Measurements from ENCODE around the gene CFAP161.

Gene CFAP161

DNA sequence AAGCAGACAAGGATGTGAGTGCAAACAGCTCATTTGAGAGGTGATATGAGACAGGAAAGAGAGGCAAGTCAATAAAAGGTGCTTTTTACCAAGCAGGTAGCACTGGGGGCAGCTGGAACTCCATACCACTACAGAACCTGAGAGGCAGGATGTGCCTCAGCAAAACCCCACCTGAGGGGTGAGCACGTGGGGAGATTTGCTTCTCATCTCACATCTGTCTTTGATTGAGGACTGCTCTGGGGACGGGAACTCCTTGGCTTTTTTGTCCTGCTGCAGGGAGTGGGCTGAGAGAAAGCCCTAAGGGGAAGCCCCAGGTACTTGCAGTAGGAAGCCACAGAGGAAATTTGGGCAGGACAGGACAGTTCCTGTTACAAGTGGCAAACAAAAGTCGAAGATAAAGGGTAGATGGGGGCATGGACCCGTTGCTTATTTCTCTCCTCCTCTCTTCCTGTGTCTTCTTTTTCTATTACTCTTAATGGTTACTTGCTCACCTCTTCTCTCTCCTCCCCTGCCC lies 27.1 kb downstream of the CFAP161 start:
- H3K9me3 ChIP-seq (ENCODE audit: control insufficient read depth, insufficient read depth, low read length) = no peaks in the 10 kb centered on the region

DNA sequence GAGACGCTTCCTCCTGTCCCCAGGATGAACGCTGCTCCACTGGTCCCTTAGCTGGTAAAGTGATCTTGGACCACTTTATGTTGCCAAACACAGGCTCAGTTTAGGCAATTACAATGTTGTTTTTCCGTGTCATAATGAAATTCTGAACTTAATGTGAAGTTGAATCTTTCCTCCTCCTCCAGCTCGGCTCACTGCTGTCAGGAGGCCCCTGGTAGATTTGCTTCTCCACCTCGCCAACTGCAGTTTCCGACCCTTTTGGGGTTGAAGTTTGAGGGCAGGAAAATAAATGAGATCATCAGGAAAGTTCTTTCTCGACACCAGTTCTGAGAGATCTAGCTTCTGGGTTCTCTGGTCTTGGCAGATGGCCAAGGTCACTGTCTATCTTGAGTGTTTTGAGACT lies 27.8 kb downstream of the CFAP161 start:
- no peak overlapping the region for H3K9ac ChIP-seq (ENCODE audit: low read depth, low read length)
- no peaks in the 10 kb centered on the region for H3K36me3 ChIP-seq (ENCODE audit: control insufficient read depth, insufficient read depth, low read length)

More for the DNA sequence above, 27.1 kb downstream of the CFAP161 start:
- H3K36me3 ChIP-seq (ENCODE audit: control insufficient read depth, insufficient read depth, low read length) = no peaks in the 10 kb centered on the region
- no peaks in the 10 kb centered on the region for H3K27me3 ChIP-seq (ENCODE audit: control insufficient read depth, insufficient read depth, low read length)
- H3K4me3 ChIP-seq (ENCODE audit: low read depth, low read length) = no peak overlapping the region
- H3K9ac ChIP-seq (ENCODE audit: low read depth, low read length) = no peak overlapping the region
- H3K4me1 ChIP-seq (ENCODE audit: control insufficient read depth, insufficient read depth, low read length) = no peaks in the 10 kb centered on the region

DNA sequence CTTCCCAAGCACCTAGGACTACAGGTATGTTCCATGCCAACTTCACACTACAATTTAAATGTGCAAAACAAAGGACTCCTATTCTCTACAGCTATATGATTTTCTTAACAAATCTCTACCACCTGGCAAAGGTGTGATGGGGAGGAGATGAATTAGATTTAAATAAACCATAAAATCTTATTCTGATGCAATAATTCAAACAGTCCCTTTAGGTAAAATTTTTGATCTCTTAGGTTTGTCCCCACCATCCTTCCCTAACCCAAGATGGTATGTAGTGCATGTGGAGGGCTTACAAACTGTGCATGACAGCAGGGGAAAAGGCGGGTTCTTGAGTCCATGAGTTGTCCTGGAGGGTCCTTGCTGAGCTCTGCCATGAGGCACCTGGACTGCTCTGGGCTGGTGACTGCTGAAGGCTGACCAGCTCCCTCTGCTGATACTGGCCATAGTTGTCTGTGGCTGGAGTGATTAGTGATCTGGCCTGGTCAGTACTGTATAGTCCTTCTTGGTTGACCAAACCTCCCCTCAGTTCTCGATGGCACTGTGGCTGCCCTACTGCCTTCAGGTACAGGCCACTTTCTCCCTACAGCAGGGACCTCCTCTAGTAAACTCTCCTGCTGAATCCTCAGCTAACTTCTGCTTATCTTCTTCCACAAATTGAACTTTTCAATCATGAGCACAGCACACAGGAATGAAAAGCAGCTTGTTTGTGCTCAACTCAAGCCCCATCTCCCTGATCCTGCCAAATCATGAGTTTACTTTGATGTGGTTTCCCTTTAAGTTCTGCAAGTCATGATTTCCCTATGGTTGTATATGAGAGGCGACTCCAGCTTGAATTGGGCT lies 30.1 kb downstream of the CFAP161 start:
- Histone ChIP-seq H3K27me3 (ENCODE audit: control insufficient read depth, insufficient read depth, low read length) (no peaks in the 10 kb centered on the region), H3K9me3 (ENCODE audit: control insufficient read depth, insufficient read depth, low read length) (no peaks in the 10 kb centered on the region), H3K36me3 (ENCODE audit: control insufficient read depth, insufficient read depth, low read length) (no peaks in the 10 kb centered on the region), H3K9ac (ENCODE audit: low read depth, low read length) (no peak overlapping the region), H3K4me3 (ENCODE audit: low read depth, low read length) (no peak overlapping the region), H3K4me1 (ENCODE audit: control insufficient read depth, insufficient read depth, low read length) (no peaks in the 10 kb centered on the region)

More for the DNA sequence above, 27.8 kb downstream of the CFAP161 start:
- no peaks in the 10 kb centered on the region for H3K9me3 ChIP-seq (ENCODE audit: control insufficient read depth, insufficient read depth, low read length)
- no peaks in the 10 kb centered on the region for H3K27me3 ChIP-seq (ENCODE audit: control insufficient read depth, insufficient read depth, low read length)
- H3K4me1 ChIP-seq (ENCODE audit: control insufficient read depth, insufficient read depth, low read length) = no peaks in the 10 kb centered on the region
- no peak overlapping the region for H3K4me3 ChIP-seq (ENCODE audit: low read depth, low read length)

DNA sequence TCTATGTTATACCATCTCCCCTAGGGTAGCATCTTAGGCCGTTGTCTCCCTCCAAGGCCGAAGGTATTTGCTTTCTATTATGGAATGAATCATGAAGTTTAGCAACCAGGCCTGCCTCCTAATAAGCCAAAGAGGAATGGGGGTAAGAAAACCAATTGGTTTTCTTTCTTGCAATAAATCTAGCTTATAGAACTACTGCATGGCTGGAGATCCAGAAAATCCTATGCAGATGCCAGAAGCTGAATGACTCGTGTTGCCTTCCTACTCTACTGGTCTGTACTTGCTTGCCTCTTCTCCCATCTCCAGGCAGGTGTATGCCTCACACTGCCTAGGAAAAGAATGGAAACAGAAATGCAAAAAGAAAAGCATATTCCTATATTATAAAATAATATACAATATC lies 31.5 kb downstream of the CFAP161 start:
- no peaks in the 10 kb centered on the region for H3K9me3 ChIP-seq (ENCODE audit: control insufficient read depth, insufficient read depth, low read length)
- H3K36me3 ChIP-seq (ENCODE audit: control insufficient read depth, insufficient read depth, low read length) = no peaks in the 10 kb centered on the region
- no peak overlapping the region for H3K9ac ChIP-seq (ENCODE audit: low read depth, low read length)
- no peaks in the 10 kb centered on the region for H3K27me3 ChIP-seq (ENCODE audit: control insufficient read depth, insufficient read depth, low read length)
- no peak overlapping the region for H3K4me3 ChIP-seq (ENCODE audit: low read depth, low read length)
- H3K4me1 ChIP-seq (ENCODE audit: control insufficient read depth, insufficient read depth, low read length) = no peaks in the 10 kb centered on the region

DNA sequence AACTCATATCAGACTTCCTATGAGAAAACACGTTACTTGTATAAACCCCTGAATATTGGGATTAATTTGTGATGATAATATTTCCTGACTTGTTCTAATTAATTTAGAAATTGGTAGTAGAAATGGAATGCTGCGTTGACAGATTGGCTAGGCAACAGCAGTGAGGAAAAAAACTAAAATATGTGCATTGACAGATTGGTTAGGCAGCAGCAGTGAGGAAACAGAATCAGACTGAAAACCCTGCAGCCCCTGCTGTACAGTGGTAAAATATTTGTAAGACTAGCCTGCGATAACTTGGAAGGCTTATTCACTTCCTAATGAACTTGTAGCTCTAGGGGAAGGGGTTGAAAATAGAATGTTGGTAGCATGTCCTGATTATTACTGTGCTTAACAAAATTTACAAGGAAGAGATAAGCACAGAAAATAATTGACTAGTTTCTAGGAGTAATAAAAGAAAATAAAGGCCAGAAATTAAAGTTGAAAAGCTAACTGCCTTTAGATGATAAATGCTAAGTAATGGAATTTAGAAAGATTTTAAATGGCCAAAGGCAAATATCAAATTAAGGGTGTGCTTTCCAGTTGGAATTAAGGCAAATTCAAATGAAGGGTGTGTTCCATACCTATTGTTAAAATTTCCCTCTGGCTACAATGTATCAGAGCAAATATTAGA lies 32.7 kb downstream of the CFAP161 start:
- H3K36me3 ChIP-seq (ENCODE audit: control insufficient read depth, insufficient read depth, low read length) = no peaks in the 10 kb centered on the region
- H3K9ac ChIP-seq (ENCODE audit: low read depth, low read length) = no peak overlapping the region
- H3K4me1 ChIP-seq (ENCODE audit: control insufficient read depth, insufficient read depth, low read length) = no peaks in the 10 kb centered on the region

DNA sequence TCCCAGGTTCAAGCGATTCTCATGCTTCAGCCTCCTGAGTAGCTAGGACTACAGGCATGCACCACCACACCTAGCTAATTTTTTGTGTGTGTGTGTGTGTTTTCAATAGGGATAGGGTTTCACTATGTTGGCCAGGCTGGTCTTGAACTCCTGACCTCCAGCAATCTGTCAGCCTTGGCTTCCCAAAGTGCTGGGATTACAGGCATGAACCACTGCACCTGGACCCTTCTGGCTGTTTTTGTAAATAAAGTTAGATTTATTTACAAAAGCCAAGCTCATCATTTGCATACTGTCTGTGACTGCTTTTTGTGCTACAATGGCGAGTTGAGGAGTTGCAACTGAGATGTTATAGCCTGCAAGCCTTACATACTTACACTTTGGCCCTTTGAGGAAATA lies 34.1 kb downstream of the CFAP161 start:
- H3K4me1 ChIP-seq (ENCODE audit: control insufficient read depth, insufficient read depth, low read length) = no peaks in the 10 kb centered on the region
- no peaks in the 10 kb centered on the region for H3K36me3 ChIP-seq (ENCODE audit: control insufficient read depth, insufficient read depth, low read length)
- H3K9ac ChIP-seq (ENCODE audit: low read depth, low read length) = no peak overlapping the region
- no peak overlapping the region for H3K4me3 ChIP-seq (ENCODE audit: low read depth, low read length)
- no peaks in the 10 kb centered on the region for H3K27me3 ChIP-seq (ENCODE audit: control insufficient read depth, insufficient read depth, low read length)
- no peaks in the 10 kb centered on the region for H3K9me3 ChIP-seq (ENCODE audit: control insufficient read depth, insufficient read depth, low read length)

More for the DNA sequence above, 32.7 kb downstream of the CFAP161 start:
- Histone ChIP-seq H3K4me3 (ENCODE audit: low read depth, low read length) (no peak overlapping the region), H3K9me3 (ENCODE audit: control insufficient read depth, insufficient read depth, low read length) (no peaks in the 10 kb centered on the region), H3K27me3 (ENCODE audit: control insufficient read depth, insufficient read depth, low read length) (no peaks in the 10 kb centered on the region)

DNA sequence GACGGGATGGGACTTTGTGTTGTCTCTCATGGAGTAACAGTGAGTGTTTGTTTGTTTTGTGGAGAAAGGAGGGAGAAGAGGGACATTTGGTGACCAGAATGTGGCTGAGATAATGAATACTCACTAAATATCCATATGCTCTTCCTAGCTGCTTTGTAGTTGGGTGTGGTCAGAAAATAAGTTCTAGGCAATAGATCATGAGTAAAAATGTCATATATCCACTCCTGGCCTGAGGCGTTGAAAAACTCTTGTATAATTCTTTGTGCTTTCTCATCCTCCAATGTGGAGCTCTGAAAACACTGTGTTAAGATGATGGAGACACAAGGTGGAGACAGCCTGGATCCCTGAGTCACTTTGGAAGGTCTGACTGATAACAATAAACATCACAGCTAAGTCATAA lies 34.6 kb downstream of the CFAP161 start:
- no peaks in the 10 kb centered on the region for H3K36me3 ChIP-seq (ENCODE audit: control insufficient read depth, insufficient read depth, low read length)
- H3K27me3 ChIP-seq (ENCODE audit: control insufficient read depth, insufficient read depth, low read length) = no peaks in the 10 kb centered on the region
- H3K9me3 ChIP-seq (ENCODE audit: control insufficient read depth, insufficient read depth, low read length) = no peaks in the 10 kb centered on the region
- no peaks in the 10 kb centered on the region for H3K4me1 ChIP-seq (ENCODE audit: control insufficient read depth, insufficient read depth, low read length)
- no peak overlapping the region for H3K4me3 ChIP-seq (ENCODE audit: low read depth, low read length)
- H3K9ac ChIP-seq (ENCODE audit: low read depth, low read length) = no peak overlapping the region

DNA sequence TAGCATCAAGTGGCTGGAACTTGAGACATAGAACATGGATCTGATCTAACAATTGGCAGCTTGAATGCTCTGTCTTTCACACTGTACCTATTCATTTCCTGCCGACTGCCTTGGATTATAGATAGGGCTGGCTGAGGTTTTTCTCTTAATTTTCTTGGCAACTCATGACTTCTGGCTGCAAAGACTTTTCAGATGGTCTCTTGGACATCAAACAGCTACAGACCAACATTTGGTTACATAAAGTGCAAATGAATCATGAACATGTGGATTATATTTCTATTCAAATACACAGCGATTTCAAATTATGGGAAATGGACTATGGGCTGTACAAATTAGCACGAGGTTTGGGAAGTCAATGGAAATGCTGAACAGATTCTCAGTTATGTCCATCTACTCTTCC lies 36.4 kb downstream of the CFAP161 start:
- Histone ChIP-seq H3K9me3 (ENCODE audit: control insufficient read depth, insufficient read depth, low read length) (no peaks in the 10 kb centered on the region), H3K9ac (ENCODE audit: low read depth, low read length) (no peak overlapping the region), H3K4me1 (ENCODE audit: control insufficient read depth, insufficient read depth, low read length) (no peaks in the 10 kb centered on the region), H3K36me3 (ENCODE audit: control insufficient read depth, insufficient read depth, low read length) (no peaks in the 10 kb centered on the region), H3K27me3 (ENCODE audit: control insufficient read depth, insufficient read depth, low read length) (no peaks in the 10 kb centered on the region), H3K4me3 (ENCODE audit: low read depth, low read length) (no peak overlapping the region)

DNA sequence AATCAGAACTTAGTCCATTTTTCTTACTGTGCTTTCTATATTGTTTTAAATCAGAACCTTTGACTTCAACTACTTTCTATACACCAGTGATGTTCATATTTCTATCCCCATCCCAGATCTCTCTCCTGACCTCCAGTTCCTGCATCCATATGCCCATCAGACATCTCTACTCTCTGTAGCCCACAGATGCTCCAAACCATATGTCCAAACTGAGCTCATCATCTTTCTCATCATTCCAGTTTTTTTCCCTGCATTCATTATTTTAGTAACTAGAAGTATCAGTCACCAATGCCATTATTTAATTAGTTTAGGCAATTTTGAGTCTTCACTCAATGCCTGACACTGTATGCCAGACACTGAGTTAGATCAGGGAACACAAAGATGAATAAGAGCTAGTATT lies 37.2 kb downstream of the CFAP161 start:
- no peaks in the 10 kb centered on the region for H3K27me3 ChIP-seq (ENCODE audit: control insufficient read depth, insufficient read depth, low read length)
- H3K9ac ChIP-seq (ENCODE audit: low read depth, low read length) = no peak overlapping the region
- H3K4me1 ChIP-seq (ENCODE audit: control insufficient read depth, insufficient read depth, low read length) = no peaks in the 10 kb centered on the region
- no peak overlapping the region for H3K4me3 ChIP-seq (ENCODE audit: low read depth, low read length)
- no peaks in the 10 kb centered on the region for H3K9me3 ChIP-seq (ENCODE audit: control insufficient read depth, insufficient read depth, low read length)
- no peaks in the 10 kb centered on the region for H3K36me3 ChIP-seq (ENCODE audit: control insufficient read depth, insufficient read depth, low read length)

DNA sequence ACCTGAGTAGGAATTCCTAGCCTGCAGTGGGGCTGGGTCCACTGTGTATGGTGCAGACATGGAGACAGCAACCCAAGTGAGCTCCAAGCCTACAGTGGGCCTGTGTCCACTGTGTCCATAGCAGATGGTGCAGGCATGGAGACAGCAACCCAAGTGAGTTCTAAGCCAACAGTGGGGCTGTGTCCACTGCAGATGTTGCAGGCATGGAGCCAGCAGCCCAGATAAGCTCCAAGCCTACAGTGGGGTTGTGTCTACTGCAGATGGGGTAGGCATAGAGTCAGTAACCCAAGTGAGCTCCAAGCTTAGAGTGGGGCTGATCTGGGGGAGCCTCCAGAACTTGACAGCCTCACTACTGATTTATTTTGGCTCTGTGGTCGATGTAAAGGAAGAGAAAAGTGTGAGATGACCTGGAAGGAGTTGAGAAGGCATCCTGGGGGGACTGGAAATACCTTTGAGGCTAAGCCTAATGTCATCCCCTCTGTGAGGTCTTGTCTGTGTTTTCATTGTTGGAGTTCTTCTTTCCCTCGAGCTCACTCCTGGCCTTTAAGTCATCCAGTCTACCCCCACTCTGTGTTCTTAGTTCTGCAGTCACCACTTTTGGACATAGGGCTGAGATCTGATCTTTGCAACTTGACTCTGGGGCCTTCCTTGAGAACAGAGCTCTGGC lies 40.2 kb downstream of the CFAP161 start:
- H3K9ac ChIP-seq (ENCODE audit: low read depth, low read length) = no peak overlapping the region
- no peak overlapping the region for H3K4me3 ChIP-seq (ENCODE audit: low read depth, low read length)
- H3K36me3 ChIP-seq (ENCODE audit: control insufficient read depth, insufficient read depth, low read length) = no peaks in the 10 kb centered on the region
- H3K9me3 ChIP-seq (ENCODE audit: control insufficient read depth, insufficient read depth, low read length) = no peaks in the 10 kb centered on the region
- H3K4me1 ChIP-seq (ENCODE audit: control insufficient read depth, insufficient read depth, low read length) = no peaks in the 10 kb centered on the region
- H3K27me3 ChIP-seq (ENCODE audit: control insufficient read depth, insufficient read depth, low read length) = no peaks in the 10 kb centered on the region

DNA sequence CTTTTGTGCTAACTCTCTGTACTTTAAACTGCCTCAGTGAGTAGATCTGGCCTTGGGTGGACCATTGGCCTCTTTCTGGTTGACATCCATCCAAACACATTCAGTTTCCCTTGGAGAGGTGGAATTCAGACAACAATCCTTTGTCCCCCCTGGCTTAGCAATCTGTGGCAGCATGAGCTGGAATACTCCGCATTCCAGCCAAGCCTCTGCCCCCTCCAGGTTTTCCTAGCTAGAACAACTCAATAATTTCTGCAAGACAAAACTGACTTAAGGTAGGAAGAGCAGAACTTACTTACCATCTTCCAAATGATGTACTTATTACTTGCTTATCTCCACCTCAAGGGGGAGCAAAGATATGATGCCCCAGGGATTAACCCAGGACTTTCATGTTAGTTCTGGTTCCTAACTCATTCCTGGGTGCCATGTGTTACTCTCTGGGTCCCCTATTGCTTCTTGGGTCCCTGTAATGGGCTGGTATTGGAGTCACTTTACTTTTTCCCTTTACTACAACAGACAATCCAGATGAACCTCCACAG lies 40.8 kb downstream of the CFAP161 start:
- no peaks in the 10 kb centered on the region for H3K9me3 ChIP-seq (ENCODE audit: control insufficient read depth, insufficient read depth, low read length)
- no peaks in the 10 kb centered on the region for H3K4me1 ChIP-seq (ENCODE audit: control insufficient read depth, insufficient read depth, low read length)
- H3K9ac ChIP-seq (ENCODE audit: low read depth, low read length) = no peak overlapping the region
- no peaks in the 10 kb centered on the region for H3K27me3 ChIP-seq (ENCODE audit: control insufficient read depth, insufficient read depth, low read length)
- H3K4me3 ChIP-seq (ENCODE audit: low read depth, low read length) = no peak overlapping the region
- no peaks in the 10 kb centered on the region for H3K36me3 ChIP-seq (ENCODE audit: control insufficient read depth, insufficient read depth, low read length)

Data from iPS-15b (cell line).